Islet of Langerhans (tissue), 1 donor: Measurements from ENCODE around the gene RPRD1A.
"Not testable (repeated sequence)": the region's sequence is repeated elsewhere in the genome, so short reads cannot be mapped to it uniquely, and the experiment has no call there.

ENCODE experiments used
- FAIRE-seq: peaks from one replicate; lab custom pipeline; 2011; peaks lifted over from hg19 to GRCh38; lab: Jason Lieb, UNC

Gene RPRD1A

DNA sequence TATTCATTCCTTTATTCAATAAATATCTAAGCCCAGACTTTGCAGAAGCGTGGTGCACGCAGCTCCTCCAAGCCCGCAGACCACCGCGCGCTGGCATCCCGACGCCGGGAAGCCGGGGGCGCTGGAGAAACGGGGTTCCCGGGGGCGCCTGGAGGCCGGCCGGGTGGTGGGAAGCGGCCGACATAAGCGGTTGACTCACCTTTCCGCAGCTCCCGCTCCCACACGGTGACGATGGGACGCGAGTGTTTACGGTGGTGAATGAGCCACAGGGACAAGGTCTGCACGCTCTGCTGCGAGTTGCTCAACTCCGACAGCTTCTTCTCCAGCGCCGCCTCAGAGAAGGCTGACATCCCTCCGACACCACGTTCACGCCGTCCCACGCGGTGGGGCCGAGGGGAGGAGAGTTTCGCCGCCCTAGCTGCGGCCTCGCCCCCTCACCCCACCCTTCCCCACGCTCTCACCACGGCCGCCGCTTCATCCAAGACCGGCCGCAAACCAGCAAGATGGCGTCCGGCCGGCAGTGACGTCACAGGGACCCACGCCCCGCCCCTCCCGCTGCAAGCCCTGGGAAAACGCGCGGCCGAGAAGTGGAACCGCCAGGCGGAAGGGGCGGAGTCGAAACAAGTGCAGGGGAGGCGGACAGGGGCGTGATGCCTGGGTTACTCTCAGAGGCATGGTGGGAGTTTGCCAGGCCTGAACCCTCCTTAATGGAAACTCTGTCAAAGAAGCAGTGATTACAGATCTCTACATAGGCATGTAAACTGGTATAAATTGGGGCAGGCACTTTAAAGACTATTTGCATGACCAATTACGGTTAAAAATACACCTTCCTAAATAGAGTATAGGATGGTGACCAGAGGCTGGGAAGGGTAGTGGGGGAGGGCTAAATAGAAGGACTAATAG lies at the start of gene RPRD1A:
Gene RPRD1A (minus strand): TSS at position 505 of the 903 bp plus-strand sequence. CDS start 155 bp downstream, at position 350.
- no peak for FAIRE-seq

GRCh38 chr18:36116771-36117170 lies 49.4 kb upstream of the RPRD1A start:
- FAIRE-seq, result not testable (repeated sequence)

- FAIRE-seq, result no peak
Observed at GRCh38 chr18:36114738-36115137, 47.4 kb upstream of the RPRD1A start.

DNA sequence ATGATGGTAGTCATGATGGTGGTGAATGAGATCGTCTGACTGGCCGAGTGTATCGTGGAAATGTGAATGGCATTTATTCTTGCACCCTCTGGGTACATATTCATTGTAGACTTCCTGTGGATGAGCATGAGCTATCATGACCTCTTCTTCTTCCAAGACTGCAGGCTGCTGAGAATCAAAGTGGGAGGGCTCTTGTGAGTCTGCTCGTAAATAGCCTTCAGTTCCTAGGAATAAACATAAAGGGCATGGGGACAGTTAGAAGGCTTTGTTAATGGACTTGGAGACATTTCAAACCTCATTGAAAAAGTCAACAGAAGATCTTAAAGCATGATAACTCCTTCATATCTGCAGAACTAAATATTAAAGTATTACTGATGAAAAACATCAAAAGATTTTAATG lies 46.9 kb upstream of the RPRD1A start:
- no peak for FAIRE-seq

DNA sequence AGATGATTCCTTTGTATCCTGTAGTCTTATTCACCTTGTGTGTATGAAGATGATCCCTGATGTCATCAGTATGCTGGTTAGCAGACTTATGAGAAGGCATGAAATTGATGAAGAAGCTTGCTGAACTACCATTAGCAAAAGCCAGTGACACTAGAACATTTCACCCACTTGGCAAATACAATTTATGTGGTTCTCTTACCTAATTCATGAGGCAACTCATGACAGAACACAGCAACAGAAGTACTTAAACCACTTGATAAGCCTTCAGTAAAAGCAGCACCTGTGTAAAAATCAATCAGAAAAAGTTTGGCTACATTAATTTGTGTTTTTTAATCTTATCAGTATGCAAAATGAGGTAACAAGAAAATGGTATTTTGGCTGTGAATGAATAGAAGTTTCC lies 44.9 kb upstream of the RPRD1A start:
- no peak for FAIRE-seq

GRCh38 chr18:36109737-36110136 lies 42.4 kb upstream of the RPRD1A start:
- FAIRE-seq, result no peak

DNA sequence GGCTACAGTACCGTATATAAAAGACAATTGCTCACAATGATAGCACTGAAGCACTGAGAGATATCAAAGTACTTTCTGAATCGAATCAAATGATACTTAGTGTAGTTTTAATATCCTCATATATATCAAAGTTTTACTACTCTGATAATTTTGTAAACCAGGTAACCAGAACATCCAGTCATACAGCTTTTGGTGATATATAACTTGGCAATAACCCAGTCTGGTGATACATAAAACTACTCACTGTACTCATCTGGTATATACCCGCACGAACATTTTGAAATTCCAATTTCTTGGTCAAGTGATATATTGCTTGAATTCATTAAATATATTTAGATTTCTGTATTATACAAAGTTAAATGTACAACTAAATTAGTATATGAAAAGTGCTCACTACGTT lies 41.2 kb upstream of the RPRD1A start:
- no peak for FAIRE-seq

GRCh38 chr18:36108196-36108595 lies 40.8 kb upstream of the RPRD1A start:
- no peak for FAIRE-seq

DNA sequence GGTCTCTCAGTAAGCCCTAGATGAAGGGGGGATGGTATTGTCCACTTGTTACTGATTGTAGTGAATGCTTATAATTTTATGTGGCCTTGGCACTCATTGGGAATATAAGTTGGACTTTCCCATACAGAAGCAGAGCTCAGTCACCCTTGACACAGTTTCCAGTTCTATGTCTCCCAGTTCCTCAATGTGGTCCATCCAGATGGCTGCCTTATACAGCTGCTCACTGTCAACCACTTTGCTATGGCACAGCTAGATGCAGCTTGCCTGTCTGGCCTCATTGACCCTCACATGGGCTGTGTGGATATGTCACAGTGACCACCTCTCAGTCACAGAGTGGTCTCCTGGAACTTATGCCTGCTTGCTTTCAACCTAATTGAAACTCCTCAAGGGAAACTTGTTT lies 40.1 kb upstream of the RPRD1A start:
- no peak for FAIRE-seq

- FAIRE-seq, result no peak
Observed at GRCh38 chr18:36104749-36105148, 37.4 kb upstream of the RPRD1A start.

DNA sequence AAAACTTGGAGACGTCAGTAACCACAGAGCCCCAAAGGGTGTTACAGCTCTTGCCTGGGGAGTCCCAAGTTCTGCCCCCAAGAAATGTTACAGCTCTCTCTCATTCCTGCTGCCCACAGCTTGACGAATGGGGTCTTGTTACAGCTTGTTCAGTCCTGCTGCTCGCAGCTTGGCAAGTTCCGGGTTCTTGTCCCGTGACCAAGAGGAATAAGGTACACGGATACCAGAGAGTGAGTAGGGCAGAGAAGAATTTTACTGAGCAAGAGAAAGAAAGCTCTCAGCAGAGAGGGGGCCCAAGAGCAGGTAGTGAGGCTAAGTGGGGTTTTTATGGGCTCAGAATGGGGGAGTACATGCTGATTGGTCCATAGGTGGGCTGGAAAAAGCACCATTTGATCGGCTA lies 34.6 kb upstream of the RPRD1A start:
- no peak for FAIRE-seq

DNA sequence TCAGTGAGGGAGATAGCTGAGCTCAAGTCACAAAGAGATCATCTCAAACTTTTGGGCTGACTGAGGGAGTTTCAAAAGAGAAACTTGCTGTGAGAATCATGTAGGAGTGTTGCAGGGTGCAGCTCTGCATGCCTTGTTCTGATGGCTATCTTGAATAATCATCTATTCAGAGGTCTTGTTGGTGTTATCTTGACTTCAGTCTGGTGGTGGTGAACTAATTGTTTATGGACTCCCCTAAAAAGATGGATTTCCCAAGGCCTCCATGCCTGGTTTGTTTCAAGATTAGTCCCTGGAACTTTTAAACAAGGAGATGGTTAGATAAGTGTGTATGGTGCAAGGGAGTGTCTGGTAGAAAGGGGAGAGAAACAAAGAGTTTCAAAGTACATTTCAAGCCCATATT lies 32.0 kb upstream of the RPRD1A start:
- no peak for FAIRE-seq

DNA sequence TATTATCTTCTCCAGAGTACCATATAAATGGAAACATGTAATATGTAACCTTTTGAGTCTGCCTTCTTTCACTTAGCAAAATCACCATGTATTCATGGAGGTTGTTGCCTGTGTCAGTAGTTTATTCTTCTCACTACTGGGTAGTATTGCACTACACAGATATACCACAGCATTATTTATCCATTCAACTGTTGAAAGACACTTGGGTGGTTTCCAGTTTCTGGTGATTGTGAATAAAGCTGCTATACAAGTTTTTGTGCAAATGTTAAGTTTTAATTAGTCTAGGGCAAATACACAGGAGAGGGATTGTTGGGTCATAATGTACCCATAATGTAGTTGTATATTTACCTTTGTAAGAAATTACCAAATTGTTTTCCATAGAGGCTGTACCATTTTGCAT lies 29.6 kb upstream of the RPRD1A start:
- FAIRE-seq, result no peak

GRCh38 chr18:36095936-36096519 lies 28.7 kb upstream of the RPRD1A start:
- FAIRE-seq, result peak; percentile 100

DNA sequence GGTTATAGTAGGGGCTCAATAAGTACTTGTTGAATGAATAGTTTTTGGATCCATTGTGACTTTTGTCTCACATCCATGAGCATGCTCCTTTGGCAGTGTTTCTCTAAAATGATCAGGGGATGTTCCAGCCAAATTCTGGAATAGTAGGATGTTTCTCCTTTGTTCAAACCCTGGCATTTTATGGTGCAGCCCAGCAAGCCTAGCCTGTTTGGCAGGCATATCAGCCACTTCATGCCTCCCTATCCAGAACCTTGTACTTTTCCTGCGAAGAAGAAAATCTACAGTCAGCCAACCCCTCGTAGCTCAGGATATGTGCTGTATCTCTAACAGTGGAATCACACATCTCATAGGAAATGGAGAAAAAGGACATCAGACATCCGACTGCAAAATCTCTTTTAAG lies 27.1 kb upstream of the RPRD1A start:
- FAIRE-seq, result no peak

DNA sequence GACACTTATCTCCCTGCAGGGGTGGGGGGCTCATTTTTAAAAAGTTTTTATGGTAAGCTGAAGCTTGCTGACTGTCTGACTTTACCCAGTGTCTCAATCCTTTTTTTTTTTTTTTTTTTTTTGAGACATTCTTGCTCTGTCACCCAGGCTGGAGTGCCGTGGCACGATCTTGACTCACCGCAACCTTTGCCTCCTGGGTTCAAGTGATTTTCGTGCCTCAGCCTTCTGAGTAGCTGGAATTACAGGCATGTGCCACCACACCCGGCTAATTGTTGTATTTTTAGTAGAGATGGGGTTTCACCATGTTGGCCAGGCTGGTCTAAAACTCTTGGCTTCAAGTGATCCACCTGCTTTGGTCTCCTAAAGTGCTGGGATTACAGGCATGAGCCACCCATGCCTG lies 24.8 kb upstream of the RPRD1A start:
- FAIRE-seq, result not testable (repeated sequence)

- no peak for FAIRE-seq
Observed at GRCh38 chr18:36089001-36089400, 21.6 kb upstream of the RPRD1A start.

DNA sequence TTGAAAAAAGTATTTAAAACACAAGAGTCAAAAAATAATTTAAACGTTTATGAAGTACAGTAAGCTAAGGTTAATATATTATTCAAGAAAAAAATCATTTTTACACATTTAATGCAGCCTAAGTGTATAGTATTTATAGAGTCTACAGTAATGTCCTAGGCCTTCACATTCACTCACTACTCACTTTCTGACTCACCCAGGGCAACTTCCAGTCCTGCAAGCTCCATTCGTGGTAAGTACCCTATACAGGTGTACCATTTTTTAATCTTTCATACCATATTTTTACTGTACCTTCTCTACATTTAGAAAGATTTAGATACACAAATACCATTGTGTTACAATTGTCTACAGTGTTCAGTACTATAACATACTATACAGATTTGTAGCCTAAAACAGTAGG lies 20.9 kb upstream of the RPRD1A start:
- no peak for FAIRE-seq

- FAIRE-seq, result no peak
Observed at GRCh38 chr18:36086186-36086585, 18.8 kb upstream of the RPRD1A start.

- FAIRE-seq, result no peak
Observed at GRCh38 chr18:36085195-36085594, 17.8 kb upstream of the RPRD1A start.

DNA sequence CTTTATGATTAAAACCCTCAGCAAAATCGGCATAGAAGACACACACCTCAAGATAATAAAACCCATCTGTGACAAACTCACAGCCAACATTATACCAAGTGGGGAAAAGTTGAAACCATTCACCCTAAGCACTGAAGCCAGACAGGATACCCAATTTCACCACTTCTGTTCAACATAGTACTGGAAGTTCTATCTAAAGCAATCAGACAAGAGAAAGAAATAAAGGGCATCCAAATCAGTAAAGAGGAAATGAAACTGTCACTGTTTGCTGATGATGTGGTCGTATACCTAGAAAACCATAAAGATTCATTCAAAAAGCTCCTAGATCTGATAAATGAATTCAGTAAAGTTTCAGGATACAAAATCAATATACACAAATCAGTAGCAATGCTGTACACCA lies 16.4 kb upstream of the RPRD1A start:
- FAIRE-seq, result no peak

DNA sequence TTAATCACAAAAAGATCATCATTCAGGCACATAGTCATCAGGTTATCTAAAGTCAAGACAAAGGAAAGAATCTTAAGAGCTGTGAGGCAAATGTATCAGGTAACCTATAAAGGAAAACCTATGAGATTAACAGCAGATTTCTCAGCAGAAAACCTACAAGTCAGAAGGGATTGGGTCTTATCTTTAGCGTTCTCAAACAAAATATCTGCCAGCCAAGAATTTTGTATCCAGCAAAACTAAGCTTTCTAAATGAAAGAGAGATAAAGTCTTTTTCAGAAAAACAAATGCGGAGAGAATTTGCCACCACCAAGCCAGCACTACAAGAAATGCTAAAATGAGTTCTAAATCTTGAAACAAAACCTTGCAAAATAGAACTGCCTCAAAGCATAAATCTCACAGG lies 13.8 kb upstream of the RPRD1A start:
- FAIRE-seq, result not testable (repeated sequence)

DNA sequence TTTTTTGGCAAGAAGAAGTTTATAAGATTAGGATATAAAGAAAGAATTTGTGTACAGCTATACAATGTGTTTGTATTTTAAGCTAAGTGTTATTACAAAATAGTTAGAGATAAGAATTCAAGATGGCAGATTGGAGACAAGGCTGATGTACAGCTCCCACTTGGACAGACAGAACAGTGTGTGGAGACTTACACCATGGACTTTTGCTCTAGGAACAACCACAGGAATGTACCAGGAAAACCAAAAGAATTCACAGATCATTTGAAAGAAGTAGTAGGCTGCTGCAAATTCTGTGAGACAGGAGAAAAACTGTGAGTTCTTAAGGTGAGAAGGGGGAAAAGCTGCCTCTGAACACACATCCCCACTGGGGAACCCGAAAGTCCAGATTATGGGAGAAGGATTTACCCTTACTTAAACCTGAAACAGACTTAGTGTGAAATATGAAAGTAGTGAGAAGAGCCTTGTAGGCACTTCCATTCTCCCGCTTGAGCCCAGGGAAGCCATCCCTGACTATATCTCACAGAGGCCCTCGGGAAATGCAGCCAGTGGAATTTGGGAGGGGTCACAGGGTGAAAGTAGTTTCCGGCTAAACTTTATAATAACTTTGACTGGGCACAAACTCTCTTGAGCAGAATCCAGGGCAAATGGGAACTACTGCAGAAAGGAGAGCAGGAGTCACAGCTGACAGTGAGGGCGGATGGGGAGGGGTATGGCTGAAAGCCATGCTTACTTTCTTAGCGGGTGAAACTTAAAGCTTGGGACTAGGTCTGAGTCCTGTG lies 11.6 kb upstream of the RPRD1A start:
- no peak for FAIRE-seq
